Natural killer cell (primary cell): ENCODE results near the gene NDST3. TPM values are rescaled to one million over a fixed set of nuclear protein-coding genes. Genes with fewer than 3 reads are reported as not detected.

Source experiments
- ATAC-seq, 3 donors: fragments of 150-1000 bp in 2 of 3; fragments of 200-7000 bp in 1 of 3; cut with Tn5 transposase; 1 replicate in 1 of 3; 2 replicates in 2 of 3; pipeline ENCODE4 v1.10.0; 2021; ENCODE audit warnings: mild to moderate bottlenecking in 2 of 3, moderate library complexity in 2 of 3
- DNase-seq, 2 donors: peaks; one replicate each; pipeline versions ENCODE4 v3.0.0 to v3.0.0-alpha.2; 2013 to 2021; ENCODE audit warnings: mixed read lengths in 1 of 2
- H3K27ac ChIP-seq: one replicate; pipeline ENCODE4 v1.5.1; 2013; ENCODE audit warnings: mild to moderate bottlenecking, low read length
- H3K27me3 ChIP-seq: one replicate; pipeline ENCODE4 v1.6.1; 2013; ENCODE audit warnings: low read length; ENCODE audit not compliant: control insufficient read depth, insufficient read depth
- H3K36me3 ChIP-seq: one replicate; pipeline ENCODE4 v1.6.1; 2013; ENCODE audit warnings: low read length; ENCODE audit not compliant: control insufficient read depth, insufficient read depth
- H3K4me1 ChIP-seq: one replicate; pipeline ENCODE4 v1.6.1; 2013; ENCODE audit warnings: low read length; ENCODE audit not compliant: control insufficient read depth, insufficient read depth
- H3K4me3 ChIP-seq: one replicate; pipeline ENCODE4 v1.5.1; 2013; ENCODE audit warnings: low read length
- H3K9me3 ChIP-seq: one replicate; pipeline ENCODE4 v1.6.1; 2013; ENCODE audit warnings: low read length; ENCODE audit not compliant: control insufficient read depth, insufficient read depth
- H3K27ac Mint-ChIP-seq, 2 donors: one replicate each; pipeline ENCODE4 v1.8.0; 2022; ENCODE audit warnings: mild to moderate bottlenecking in 2 of 2, mixed read lengths in 2 of 2, moderate library complexity in 1 of 2
- H3K27me3 Mint-ChIP-seq, 2 donors: one replicate each; pipeline ENCODE4 v1.8.0; 2022; ENCODE audit warnings: low read depth in 2 of 2, mixed read lengths in 2 of 2
- H3K36me3 Mint-ChIP-seq: one replicate; pipeline ENCODE4 v1.8.0; 2022; ENCODE audit warnings: mixed read lengths
- H3K4me1 Mint-ChIP-seq, 2 donors: one replicate each; pipeline ENCODE4 v1.8.0; 2022; ENCODE audit warnings: mixed read lengths in 2 of 2
- H3K4me3 Mint-ChIP-seq: one replicate; pipeline ENCODE4 v1.8.0; 2022; ENCODE audit warnings: mild to moderate bottlenecking, moderate library complexity, mixed read lengths
- H3K9me3 Mint-ChIP-seq, 2 donors: one replicate each; pipeline ENCODE4 v1.8.0; 2022; ENCODE audit warnings: mixed read lengths in 2 of 2
- WGBS: methylation state at CpG from one replicate; pipeline ENCODE4 v1.1.7; 2013; ENCODE audit warnings: missing lambda C conversion rate; ENCODE audit not compliant: insufficient coverage; 5-methylcytosine and 5-hydroxymethylcytosine counted together
- intact Hi-C: fragments of 100-400 bp; cut with micrococcal nuclease; formaldehyde crosslinking; loops from one replicate; pipeline ENCODE4 v1.14.2; 2022
- total RNA-seq, 4 donors: library from RNA; stranded (reverse); fragments of 120-200 nt in 1 of 4; gene quantifications; one replicate each; pipeline versions ENCODE4 v1.2.3 to v1.2.4, GENCODE V29; 2013 to 2022
- TF ChIP-seq, protein P1 (sequence below): fragments of 200-600 bp; IDR thresholded peaks from one replicate; pipeline ENCODE4 v1.8.0; 2022; ENCODE audit warnings: antibody characterized with exemption

NDST3 gene
- total RNA-seq, 3 donors from 2014 or later (not counting 1 experiment from before 2014, with no cell fraction given): not detected

DNA sequence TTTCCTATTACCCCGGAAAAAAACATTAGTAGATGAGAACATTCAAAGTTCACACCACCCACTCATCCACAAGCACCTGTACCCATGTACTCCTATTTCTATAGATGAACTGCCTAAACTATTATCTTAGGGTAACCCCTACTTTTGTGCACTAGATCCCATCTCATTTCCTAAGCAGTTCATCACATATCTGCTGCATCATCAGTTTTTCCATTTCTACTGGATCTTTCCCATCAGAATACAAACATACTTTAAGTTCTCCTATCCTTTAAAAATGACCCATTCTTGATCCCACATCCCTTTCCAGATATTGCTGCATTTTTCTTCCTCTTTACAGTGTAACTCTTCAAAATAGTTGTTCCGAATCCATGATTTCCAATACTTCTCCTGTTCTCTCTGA lies 237.5 kb downstream of the NDST3 start:
- WGBS: 94% methylated on average over 2 of the region's 2 CpGs
- TF ChIP-seq, protein P1, sequence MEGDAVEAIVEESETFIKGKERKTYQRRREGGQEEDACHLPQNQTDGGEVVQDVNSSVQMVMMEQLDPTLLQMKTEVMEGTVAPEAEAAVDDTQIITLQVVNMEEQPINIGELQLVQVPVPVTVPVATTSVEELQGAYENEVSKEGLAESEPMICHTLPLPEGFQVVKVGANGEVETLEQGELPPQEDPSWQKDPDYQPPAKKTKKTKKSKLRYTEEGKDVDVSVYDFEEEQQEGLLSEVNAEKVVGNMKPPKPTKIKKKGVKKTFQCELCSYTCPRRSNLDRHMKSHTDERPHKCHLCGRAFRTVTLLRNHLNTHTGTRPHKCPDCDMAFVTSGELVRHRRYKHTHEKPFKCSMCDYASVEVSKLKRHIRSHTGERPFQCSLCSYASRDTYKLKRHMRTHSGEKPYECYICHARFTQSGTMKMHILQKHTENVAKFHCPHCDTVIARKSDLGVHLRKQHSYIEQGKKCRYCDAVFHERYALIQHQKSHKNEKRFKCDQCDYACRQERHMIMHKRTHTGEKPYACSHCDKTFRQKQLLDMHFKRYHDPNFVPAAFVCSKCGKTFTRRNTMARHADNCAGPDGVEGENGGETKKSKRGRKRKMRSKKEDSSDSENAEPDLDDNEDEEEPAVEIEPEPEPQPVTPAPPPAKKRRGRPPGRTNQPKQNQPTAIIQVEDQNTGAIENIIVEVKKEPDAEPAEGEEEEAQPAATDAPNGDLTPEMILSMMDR: no peak
- Histone ChIP-seq H3K27me3 (no peaks in the 10 kb centered on the region), H3K9me3 (no peaks in the 10 kb centered on the region), H3K4me1 (no peaks in the 10 kb centered on the region), H3K36me3 (no peaks in the 10 kb centered on the region), H3K27ac (no peak overlapping the region), H3K4me3 (no peak overlapping the region)
- ATAC-seq (no peak), DNase-seq (no peak)
- no peaks in the 10 kb centered on the region for H3K4me1 Mint-ChIP-seq
- intact Hi-C loops: loop anchor here (10.0 kb wide), 1 partner anchor 1033 kb away; a partner anchor contains a TSS
- peaks cover 0 to 3% of the 10 kb centered on the region in 2 donors for H3K27me3 Mint-ChIP-seq
- H3K36me3 Mint-ChIP-seq: no peaks in the 10 kb centered on the region
- H3K27ac Mint-ChIP-seq: no peak overlapping the region
- H3K4me3 Mint-ChIP-seq: no peak overlapping the region
- H3K9me3 Mint-ChIP-seq: no peaks in the 10 kb centered on the region

GRCh38 chr4:118273642-118274041 lies 239.4 kb downstream of the NDST3 start:
- H3K36me3 Mint-ChIP-seq: no peaks in the 10 kb centered on the region
- no peak overlapping the region for H3K27ac ChIP-seq
- WGBS: 92% methylated on average over 1 of the region's 1 CpG
- H3K4me1 Mint-ChIP-seq: peaks cover 12 to 14% of the 10 kb centered on the region in 2 donors
- peaks cover 10% of the 10 kb centered on the region for H3K4me1 ChIP-seq
- DNase-seq (no peak), ATAC-seq (no peak)
- no peaks in the 10 kb centered on the region for H3K9me3 ChIP-seq
- no peak overlapping the region for H3K4me3 Mint-ChIP-seq
- H3K36me3 ChIP-seq: no peaks in the 10 kb centered on the region
- H3K4me3 ChIP-seq: no peak overlapping the region
- no peaks in the 10 kb centered on the region for H3K27me3 Mint-ChIP-seq
- H3K9me3 Mint-ChIP-seq: no peaks in the 10 kb centered on the region
- no peak overlapping the region for H3K27ac Mint-ChIP-seq
- intact Hi-C loops: loop anchor here (10.0 kb wide), 1 partner anchor 1031 kb away; a partner anchor contains a TSS
- TF ChIP-seq, protein P1: no peak
- no peaks in the 10 kb centered on the region for H3K27me3 ChIP-seq

GRCh38 chr4:118276580-118276979 lies 242.3 kb downstream of the NDST3 start:
- Mint-ChIP-seq H3K27me3 (no peaks in the 10 kb centered on the region), H3K27ac (peak overlapping the region in 1 of 2 donors; percentile 97), H3K9me3 (no peaks in the 10 kb centered on the region), H3K4me3 (peak overlapping the region; percentile 46), H3K4me1 (peaks cover 37% of the 10 kb centered on the region in 2 donors), H3K36me3 (no peaks in the 10 kb centered on the region)
- Histone ChIP-seq H3K4me3 (no peak overlapping the region), H3K27ac (no peak overlapping the region), H3K27me3 (no peaks in the 10 kb centered on the region), H3K9me3 (no peaks in the 10 kb centered on the region), H3K4me1 (peaks cover 17% of the 10 kb centered on the region), H3K36me3 (peaks cover 10% of the 10 kb centered on the region)
- TF ChIP-seq, protein P1: no peak
- intact Hi-C loops: loop anchor here (10.0 kb wide), 1 partner anchor 1028 kb away; a partner anchor contains a TSS
- DNase-seq (no peak), ATAC-seq (no peak)
- no CpG with 5 or more reads among the region's 2 CpGs for WGBS

GRCh38 chr4:118277243-118277642 lies 243.0 kb downstream of the NDST3 start:
- 71% methylated on average over 4 of the region's 4 CpGs for WGBS
- Mint-ChIP-seq H3K36me3 (no peaks in the 10 kb centered on the region), H3K4me3 (peak overlapping the region; percentile 95), H3K27me3 (no peaks in the 10 kb centered on the region), H3K9me3 (no peaks in the 10 kb centered on the region), H3K27ac (peak overlapping the region; percentile 97 to 99), H3K4me1 (peaks cover 37% of the 10 kb centered on the region in 2 donors)
- Histone ChIP-seq H3K4me1 (peaks cover 17% of the 10 kb centered on the region), H3K9me3 (no peaks in the 10 kb centered on the region), H3K36me3 (peaks cover 12% of the 10 kb centered on the region), H3K4me3 (no peak overlapping the region), H3K27me3 (no peaks in the 10 kb centered on the region), H3K27ac (peak overlapping the region; percentile 92)
- TF ChIP-seq, protein P1: no peak
- intact Hi-C loops: loop anchor here (10.0 kb wide), 1 partner anchor 1028 kb away; a partner anchor contains a TSS
- ATAC-seq: no peak
- no peak for DNase-seq
